ENCODE results near the gene PCNX1. TPM values are rescaled to one million over a fixed set of nuclear protein-coding genes. Genes with fewer than 3 reads are reported as not detected.

Gene PCNX1
- total and polyA plus RNA-seq, 9 of the 15 experiments (the other 6 are each of a cell fraction or from before 2014, with no cell fraction given): 0.30 to 4.5 (median 2.3) TPM

DNA sequence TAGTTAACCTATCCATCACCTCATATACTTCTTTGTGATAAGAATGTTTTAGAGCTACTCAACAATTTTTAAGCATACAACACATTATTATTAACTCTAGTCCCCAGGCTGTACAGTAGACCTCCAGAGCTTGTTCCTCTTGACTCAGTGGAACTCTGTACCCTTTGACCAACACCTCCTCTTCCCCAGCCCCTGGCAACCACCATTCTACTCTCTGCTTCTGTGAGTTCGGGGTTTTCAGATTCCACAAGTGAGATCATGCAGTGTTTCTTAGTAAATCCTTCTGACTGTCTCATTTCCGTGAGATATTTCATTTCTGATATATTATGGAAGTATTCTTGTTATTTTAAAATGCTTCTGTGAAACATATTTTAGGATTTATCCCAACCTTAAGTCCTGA is 200.7 kb downstream of the PCNX1 start:
- FAIRE-seq (no peak), ATAC-seq (no peak), DNase-seq (ENCODE audit: extremely low read depth in 1 of 4, low spot score in 3 of 4) (no peak)
- Histone ChIP-seq H3K36me3 (ENCODE audit: control insufficient read depth, insufficient read depth, low read length) (no peaks in the 10 kb centered on the region), H3K27me3 (ENCODE audit: control insufficient read depth in 2 of 2, insufficient read depth in 2 of 2, low read length in 2 of 2) (no peaks in the 10 kb centered on the region), H3K79me2 (ENCODE audit: control insufficient read depth, insufficient read depth, low read length) (no peaks in the 10 kb centered on the region), H3K9ac (ENCODE audit: insufficient read depth in 1 of 2, low read depth in 2 of 2, low read length in 2 of 2) (no peak overlapping the region), H2AFZ (ENCODE audit: low read depth, low read length) (no peak overlapping the region), H3K27ac (ENCODE audit: extremely low read depth, low read depth, low read length) (no peak overlapping the region), H3K9me3 (replicated peaks; ENCODE audit: control insufficient read depth, insufficient read depth, low read depth, low read length) (no peaks in the 10 kb centered on the region), H4K20me1 (replicated peaks; ENCODE audit: control insufficient read depth, insufficient read depth, low read length) (no peaks in the 10 kb centered on the region), H3K4me3 (no peak overlapping the region), H3K4me1 (replicated peaks in 1 of 2; ENCODE audit: control insufficient read depth in 2 of 2, insufficient read depth in 2 of 2, low read length in 2 of 2) (no peaks in the 10 kb centered on the region), H3K4me2 (ENCODE audit: insufficient read depth, low read length) (no peak overlapping the region), H3K9me1 (ENCODE audit: control insufficient read depth, insufficient read depth, low read length) (no peaks in the 10 kb centered on the region)
- POLR2A ChIA-PET: no interaction called here
- intact Hi-C loops (cut with micrococcal nuclease): no loop called here
- 46% methylated on average over 2 of the region's 2 CpGs for WGBS (ENCODE audit: insufficient coverage, low coverage, missing lambda C conversion rate)
- no TSS peak for BruUV-seq (replicated peaks)
- CTCF ChIA-PET (ENCODE audit: low intra/inter-chr PET ratio): no interaction called here
- in situ Hi-C loops (cut with MboI): no loop called here
- TF ChIP-seq SREBF1 (IDR thresholded peaks at IDR 0.05; ENCODE audit: borderline replicate concordance, low read depth, low read length) (no peak), ZNF146 (CRISPR knock-in tag; IDR thresholded peaks at IDR 0.05; ENCODE audit: unreplicated experiment) (no peak), RFX5 (IDR thresholded peaks at IDR 0.05; ENCODE audit: low read depth, low read length) (no peak), GTF2B (IDR thresholded peaks at IDR 0.05; ENCODE audit: extremely low read depth, insufficient read length) (no peak), THRB (CRISPR knock-in tag; conservative IDR thresholded peaks at IDR 0.05) (no peak), BRF1 (IDR thresholded peaks at IDR 0.05; ENCODE audit: borderline replicate concordance, extremely low read depth, insufficient read length) (no peak), FOXJ2 (tag; IDR thresholded peaks at IDR 0.05) (no peak), NCOR1 (IDR thresholded peaks at IDR 0.05) (no peak), MAFG (tag; conservative IDR thresholded peaks at IDR 0.05) (no peak), NR1H2 (CRISPR knock-in tag; IDR thresholded peaks at IDR 0.05) (no peak)
- TF ChIP-seq, protein P1, sequence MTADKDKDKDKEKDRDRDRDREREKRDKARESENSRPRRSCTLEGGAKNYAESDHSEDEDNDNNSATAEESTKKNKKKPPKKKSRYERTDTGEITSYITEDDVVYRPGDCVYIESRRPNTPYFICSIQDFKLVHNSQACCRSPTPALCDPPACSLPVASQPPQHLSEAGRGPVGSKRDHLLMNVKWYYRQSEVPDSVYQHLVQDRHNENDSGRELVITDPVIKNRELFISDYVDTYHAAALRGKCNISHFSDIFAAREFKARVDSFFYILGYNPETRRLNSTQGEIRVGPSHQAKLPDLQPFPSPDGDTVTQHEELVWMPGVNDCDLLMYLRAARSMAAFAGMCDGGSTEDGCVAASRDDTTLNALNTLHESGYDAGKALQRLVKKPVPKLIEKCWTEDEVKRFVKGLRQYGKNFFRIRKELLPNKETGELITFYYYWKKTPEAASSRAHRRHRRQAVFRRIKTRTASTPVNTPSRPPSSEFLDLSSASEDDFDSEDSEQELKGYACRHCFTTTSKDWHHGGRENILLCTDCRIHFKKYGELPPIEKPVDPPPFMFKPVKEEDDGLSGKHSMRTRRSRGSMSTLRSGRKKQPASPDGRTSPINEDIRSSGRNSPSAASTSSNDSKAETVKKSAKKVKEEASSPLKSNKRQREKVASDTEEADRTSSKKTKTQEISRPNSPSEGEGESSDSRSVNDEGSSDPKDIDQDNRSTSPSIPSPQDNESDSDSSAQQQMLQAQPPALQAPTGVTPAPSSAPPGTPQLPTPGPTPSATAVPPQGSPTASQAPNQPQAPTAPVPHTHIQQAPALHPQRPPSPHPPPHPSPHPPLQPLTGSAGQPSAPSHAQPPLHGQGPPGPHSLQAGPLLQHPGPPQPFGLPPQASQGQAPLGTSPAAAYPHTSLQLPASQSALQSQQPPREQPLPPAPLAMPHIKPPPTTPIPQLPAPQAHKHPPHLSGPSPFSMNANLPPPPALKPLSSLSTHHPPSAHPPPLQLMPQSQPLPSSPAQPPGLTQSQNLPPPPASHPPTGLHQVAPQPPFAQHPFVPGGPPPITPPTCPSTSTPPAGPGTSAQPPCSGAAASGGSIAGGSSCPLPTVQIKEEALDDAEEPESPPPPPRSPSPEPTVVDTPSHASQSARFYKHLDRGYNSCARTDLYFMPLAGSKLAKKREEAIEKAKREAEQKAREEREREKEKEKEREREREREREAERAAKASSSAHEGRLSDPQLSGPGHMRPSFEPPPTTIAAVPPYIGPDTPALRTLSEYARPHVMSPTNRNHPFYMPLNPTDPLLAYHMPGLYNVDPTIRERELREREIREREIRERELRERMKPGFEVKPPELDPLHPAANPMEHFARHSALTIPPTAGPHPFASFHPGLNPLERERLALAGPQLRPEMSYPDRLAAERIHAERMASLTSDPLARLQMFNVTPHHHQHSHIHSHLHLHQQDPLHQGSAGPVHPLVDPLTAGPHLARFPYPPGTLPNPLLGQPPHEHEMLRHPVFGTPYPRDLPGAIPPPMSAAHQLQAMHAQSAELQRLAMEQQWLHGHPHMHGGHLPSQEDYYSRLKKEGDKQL (CRISPR knock-in tag; IDR thresholded peaks at IDR 0.05; ENCODE audit: borderline replicate concordance): no peak
- TF ChIP-seq, protein P2, sequence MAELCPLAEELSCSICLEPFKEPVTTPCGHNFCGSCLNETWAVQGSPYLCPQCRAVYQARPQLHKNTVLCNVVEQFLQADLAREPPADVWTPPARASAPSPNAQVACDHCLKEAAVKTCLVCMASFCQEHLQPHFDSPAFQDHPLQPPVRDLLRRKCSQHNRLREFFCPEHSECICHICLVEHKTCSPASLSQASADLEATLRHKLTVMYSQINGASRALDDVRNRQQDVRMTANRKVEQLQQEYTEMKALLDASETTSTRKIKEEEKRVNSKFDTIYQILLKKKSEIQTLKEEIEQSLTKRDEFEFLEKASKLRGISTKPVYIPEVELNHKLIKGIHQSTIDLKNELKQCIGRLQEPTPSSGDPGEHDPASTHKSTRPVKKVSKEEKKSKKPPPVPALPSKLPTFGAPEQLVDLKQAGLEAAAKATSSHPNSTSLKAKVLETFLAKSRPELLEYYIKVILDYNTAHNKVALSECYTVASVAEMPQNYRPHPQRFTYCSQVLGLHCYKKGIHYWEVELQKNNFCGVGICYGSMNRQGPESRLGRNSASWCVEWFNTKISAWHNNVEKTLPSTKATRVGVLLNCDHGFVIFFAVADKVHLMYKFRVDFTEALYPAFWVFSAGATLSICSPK (IDR thresholded peaks at IDR 0.05; ENCODE audit: borderline replicate concordance): no peak
- TF ChIP-seq, protein P3, sequence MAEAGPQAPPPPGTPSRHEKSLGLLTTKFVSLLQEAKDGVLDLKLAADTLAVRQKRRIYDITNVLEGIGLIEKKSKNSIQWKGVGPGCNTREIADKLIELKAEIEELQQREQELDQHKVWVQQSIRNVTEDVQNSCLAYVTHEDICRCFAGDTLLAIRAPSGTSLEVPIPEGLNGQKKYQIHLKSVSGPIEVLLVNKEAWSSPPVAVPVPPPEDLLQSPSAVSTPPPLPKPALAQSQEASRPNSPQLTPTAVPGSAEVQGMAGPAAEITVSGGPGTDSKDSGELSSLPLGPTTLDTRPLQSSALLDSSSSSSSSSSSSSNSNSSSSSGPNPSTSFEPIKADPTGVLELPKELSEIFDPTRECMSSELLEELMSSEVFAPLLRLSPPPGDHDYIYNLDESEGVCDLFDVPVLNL (CRISPR knock-in tag; IDR thresholded peaks at IDR 0.05; ENCODE audit: low read depth): no peak
